HG02678 (cell line): ENCODE results near the gene DNAH2.

Experiments used
- ATAC-seq: cut with Tn5 transposase; IDR thresholded peaks from one replicate; pipeline ENCODE4 v1.9.1; 2021; ENCODE audit warnings: mild to moderate bottlenecking, moderate library complexity; ENCODE audit not compliant: unreplicated experiment

The DNAH2 gene

DNA sequence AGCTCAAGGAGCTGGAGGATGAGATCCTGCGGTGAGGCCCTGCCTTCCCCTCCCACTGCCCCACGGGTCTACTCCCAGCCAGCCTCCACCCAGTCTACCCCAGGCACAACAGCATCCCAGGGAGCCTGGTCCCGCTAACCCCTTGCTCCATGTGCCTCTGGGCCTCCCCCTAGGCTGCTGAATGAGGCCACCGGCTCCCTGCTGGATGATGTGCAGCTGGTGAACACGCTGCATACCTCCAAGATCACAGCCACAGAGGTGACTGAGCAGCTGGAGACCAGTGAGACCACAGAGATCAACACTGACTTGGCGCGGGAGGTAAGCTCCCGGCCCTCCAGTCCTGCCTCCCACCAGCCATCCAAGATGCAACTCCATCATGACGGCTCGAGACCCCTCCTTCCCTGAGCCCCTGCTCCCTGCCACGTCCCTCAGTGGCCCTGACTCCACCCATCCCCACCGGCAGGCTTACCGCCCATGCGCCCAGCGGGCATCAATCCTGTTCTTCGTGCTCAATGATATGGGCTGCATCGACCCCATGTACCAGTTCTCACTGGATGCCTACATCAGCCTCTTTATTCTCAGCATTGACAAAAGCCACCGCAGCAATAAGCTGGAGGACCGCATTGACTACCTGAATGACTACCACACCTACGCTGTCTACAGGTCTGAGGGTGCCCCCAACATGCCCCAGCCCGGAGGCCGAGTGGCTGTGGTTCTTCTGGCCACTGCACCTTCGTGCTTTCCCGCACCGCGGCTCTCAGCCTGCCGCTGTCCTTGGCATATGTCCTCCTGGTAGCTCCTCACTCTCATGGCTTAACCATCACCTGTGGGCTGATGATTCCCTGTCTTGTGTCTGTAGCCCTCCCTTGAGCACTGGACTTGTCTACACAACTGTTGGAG is 101.5 kb downstream of the DNAH2 start:
- no peak for ATAC-seq

DNA sequence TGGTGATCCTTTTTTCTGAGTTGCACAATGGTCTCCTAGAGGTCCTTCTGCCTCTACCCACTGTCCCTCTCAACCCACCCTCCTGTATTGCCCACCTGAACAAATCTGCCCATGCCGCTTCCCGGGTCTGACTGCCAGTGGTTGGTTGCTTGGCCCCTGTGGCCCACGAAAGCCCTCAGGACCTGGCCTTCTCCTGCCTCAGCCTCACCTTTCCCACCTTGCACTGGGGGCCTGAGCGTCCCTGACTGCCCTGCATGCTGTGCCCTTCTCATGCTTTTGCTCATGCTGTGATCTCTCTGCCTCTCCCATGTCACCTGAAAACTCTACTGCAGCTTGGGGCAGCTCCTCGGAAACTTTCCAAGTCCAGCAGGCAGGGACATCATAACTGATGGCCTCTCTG is 102.7 kb downstream of the DNAH2 start:
- ATAC-seq, result no peak

DNA sequence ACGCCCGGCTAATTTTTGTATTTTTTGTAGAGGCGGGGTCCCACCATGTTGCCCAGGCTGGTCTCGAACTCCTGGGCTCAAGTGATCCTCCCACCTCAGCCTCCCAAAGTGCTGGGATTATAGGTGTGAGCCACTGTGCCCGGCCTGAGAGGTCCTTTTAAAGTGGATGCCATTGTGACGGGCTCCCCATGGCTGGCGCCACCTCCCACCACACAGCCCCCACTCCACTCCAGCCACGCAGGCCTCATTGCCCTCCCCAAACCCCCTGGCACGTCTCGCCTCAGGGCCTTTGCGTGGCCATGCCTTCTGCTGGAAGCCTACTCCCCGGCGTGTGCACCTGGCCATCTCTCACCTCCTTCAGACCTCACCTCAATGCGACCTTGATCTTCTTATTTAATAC is 104.6 kb downstream of the DNAH2 start:
- ATAC-seq, result no peak

DNA sequence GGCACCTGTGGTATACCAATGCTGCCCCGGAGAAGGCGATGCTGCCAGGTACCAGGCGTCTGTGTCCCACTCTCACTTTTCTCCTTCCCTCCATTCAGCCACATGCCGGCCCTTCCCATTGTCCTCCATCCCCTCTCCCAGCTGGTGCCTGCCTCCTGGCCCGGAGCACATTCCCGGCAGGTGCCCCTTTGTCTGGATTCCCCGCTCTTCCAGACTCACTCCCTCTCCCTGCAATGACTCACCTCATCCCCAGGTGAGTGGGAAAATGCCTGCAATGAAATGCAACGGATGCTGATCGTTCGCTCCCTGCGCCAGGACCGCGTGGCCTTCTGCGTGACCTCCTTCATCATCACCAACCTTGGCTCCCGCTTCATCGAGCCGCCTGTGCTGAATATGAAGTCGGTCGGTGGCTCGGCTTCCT is 106.0 kb downstream of the DNAH2 start:
- no peak for ATAC-seq

DNA sequence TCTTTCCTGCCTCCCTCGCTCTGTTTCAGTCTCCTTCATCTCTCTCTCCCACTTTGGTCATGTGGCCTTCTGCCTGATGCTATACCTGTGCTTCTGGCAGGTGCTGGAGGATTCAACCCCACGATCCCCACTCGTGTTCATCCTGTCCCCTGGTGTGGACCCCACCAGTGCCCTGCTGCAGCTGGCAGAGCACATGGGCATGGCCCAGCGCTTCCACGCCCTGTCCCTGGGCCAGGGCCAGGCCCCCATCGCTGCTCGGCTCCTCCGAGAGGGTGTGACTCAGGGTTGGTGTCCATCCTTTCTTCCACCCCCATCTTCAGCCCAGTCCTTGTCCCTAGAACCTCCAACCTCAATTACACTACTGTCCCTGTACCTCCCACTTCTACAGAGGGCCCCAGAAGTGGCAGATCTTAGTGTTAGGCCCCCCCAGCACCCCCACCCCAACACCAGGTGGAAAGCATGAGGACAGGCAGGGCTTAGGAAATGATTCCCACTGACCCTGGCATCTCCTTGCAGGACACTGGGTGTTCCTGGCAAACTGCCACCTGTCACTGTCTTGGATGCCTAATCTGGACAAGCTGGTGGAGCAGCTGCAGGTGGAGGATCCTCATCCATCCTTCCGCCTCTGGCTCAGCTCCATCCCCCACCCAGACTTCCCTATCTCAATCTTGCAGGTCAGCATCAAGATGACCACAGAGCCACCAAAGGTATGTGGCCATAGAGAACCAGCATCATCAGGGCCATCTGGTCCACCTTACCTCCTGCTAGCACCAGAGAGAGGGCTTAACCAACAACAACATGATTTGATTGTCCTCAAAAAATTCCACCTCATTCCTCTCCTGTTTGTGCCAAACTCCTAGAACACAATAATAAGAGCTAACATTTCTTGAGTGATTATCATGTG is 106.7 kb downstream of the DNAH2 start:
- ATAC-seq, result no peak

DNA sequence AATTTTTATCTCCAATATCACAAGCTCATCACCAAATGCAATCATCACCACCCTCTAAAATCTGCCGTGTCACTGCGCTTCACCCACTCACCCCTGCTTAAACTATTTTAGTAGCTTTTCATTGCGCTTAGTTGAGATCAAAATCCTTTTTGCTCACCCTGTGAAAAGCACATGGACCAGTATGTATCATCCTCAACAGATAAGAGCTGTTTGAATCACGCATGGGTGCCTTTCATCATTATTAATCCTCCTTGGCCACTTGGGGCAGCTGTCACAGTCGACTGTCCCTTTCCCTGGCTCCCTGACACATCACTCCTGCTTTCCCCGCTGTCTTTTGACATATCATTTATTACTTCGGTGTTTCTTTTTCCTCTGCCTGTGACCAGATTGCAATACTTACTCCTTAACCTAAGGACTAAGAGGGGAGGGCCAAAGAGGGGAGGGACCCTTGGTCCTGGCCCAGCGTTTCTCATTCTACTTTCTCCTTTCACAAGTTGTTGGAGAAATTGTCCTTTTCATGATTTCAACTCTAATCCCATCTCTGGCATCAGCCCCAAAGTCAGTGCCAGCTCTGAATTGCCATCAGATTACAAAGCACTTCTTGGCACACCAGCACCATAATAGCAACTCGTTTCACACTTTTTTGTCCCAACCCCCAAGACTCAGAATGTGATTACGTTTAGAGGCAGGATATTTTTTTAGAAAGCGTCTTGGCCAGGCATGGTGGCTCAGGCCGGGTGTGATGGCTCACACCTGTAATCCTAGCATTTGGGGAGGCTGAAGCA is 107.9 kb downstream of the DNAH2 start:
- ATAC-seq, result no peak

DNA sequence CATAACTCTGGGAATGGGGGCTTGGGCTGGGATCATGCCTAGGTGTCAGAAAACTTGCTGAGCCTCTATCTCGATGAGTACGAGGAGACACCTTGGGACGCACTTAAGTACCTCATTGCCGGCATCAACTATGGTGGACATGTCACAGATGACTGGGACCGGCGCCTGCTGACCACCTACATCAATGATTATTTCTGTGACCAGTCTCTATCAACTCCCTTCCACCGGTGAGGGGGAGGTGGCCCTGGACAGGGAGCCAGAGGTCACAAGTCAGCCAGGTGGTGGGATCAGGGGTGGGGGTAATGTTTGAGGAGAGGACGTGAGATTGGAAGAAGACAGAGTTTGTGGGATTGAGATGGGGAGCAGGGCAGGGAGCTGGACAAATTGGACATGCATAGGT is 113.1 kb downstream of the DNAH2 start:
- no peak for ATAC-seq

DNA sequence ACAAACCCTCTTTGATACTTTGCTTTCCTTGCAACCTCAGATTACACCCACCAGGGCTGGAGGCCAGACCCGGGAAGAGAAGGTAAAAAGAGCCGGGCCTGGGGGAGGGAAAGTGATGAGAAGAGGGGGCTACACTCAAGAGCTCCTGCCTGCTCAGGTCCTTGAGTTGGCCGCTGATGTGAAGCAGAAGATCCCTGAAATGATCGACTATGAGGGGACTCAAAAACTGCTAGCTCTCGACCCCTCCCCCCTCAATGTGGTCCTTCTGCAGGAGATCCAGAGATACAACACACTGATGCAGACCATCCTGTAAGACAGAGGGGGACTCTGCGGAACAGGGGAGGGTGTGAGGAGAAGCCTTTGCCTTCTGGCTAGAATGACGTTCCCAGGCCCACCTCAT is 113.7 kb downstream of the DNAH2 start:
- no peak for ATAC-seq

DNA sequence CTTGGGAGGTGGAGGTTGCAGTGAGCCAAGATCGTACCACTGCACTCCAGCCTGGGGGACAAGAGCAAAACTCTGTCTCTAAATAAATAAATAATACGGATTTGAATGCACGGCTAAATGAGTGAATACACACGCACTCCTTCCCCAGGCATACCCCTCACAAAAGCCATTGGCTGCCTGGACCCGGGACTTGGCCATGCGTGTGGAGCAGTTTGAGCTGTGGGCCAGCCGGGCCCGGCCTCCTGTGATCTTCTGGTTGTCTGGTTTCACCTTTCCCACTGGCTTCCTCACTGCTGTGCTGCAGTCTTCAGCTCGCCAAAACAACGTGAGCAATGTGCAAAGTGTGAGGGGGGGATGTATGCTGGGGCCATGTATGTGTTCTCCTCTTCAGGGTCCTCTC is 114.9 kb downstream of the DNAH2 start:
- no peak for ATAC-seq

DNA sequence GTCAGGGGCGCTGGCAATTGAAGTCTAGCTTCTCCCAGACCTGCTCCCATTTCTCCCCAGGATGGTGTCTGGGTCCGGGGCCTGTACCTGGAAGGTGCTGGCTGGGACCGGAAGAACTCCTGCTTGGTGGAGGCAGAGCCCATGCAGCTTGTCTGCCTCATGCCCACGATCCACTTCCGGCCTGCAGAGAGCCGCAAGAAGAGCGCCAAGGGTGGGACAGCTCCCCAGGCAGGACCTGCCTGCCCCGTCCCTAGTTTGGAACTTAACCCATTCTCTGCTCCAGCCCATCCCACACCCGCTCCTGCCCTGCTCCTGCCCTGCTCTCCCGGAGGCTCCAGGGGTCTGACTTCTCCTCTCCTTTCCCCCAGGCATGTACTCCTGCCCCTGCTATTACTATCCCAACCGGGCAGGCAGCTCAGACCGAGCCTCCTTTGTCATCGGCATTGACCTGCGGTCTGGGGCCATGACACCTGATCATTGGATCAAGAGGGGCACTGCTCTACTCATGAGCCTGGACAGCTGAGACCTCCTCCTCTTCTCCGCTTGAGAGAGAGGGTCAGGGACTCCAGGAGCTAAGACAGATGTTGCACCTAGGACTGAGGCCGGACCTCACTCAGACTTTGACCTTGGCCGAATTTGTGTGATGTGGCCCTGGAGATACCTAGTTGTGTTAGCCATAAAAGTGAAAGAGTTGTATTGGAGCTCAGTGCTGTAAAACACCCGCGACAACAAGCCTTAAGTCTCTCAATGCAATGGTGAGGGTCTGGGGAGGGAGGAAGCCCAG is 115.7 kb downstream of the DNAH2 start:
- no peak for ATAC-seq

DNA sequence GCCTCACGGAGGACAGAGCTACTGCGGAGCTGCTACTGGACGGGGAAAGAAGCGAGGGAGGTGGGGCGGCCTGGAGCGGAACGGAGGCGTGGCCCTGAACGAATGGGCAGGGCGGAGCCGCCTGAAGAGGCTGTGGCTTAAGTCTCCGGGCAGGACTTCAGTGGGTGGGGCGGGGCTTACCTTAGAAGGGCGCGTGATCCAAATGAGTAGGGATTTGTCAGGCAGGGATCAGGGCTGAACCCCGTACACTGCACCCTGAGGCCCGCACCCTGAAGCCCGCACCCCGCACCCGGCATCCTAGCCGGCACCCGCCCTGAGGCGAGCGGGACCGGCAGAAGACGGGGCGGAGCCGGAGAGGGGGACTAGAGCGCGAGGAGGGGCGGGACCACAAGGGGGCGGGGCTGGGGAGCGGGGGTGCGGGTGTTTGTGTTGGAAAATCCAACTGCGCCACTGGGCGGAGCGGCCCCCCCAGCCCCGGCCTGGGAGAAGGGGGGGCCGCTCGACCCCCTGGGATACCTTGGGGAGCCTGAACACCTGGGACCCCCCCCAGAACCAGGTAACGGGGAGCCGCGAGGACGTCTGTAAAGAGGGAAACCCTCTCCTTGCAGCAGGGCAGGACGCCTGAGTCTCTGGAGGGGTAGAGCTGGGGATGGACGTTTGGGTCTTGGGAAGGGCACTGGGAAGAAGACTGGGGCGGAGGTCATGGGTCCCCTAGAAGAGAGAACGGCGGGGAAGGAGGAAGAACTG is 116.4 kb downstream of the DNAH2 start, which contains the start of gene KDM6B:
KDM6B (plus strand) TSS at position 423 of the 747 bp plus-strand sequence. CDS start 11,338 bp downstream, outside the sequence.
- ATAC-seq, result peak; percentile 50

DNA sequence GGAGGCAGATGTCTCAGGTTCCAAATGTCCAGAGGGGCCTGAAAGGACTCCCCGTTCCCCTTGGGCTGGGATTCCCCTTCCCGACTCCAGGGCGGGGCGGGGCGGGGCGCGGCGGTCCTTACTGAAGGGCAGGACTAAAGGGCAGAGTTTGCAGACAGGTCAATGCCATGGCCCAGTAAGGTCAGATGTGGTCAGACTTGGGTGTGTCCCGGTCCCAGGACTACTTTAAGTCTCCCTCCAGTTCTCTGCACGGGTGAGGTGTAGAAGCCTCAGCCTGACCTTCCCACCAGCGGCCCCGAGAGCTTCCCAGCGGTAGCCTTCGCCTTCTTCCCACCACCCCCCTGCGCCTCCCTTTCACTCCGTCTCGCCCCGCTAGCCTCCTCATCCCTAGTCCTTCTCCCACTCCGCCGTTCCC is 117.0 kb downstream of the DNAH2 start:
- no peak for ATAC-seq

DNA sequence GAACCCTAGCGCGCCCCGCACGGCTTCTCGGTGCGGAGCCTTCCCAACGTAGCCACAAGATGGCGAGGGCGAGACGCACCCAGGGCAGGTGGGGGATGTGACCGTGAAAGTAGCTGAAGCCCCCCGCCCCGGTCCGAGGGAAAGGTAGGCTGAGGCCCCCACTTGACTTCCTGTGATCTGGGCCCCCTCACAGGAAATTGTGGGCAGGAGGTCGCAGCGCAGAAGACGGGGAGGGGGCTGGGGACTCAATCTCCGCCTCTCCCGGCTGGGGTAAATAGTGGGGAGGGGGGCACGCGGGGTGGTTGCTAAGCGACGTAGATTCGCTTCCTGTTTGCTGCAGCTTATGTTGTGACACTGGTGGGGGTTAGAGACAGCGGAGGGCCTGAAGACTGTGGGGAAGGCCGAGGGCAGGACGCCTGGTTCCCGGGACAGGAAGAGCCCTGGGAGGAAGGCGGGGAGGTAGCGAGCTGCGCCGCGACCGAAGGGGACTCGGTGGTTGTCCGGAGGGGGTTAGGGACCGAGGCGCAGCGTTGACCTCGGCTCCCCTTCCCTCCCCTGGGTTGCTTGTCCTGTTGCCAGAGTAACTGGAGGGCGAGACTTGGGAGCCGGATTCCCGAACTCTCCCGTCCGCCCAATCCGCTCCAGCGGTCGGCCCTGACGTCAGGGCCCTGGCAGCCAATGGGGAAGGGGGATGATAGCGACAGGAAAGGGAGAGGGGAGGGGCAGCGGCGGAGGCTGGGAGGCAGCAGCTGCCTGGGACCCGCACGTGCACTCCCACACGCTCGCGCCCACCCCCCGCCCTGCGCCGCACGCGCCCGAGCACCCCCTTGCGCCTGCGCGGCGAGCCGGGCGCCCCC is 117.6 kb downstream of the DNAH2 start:
- peak; percentile 54 for ATAC-seq

DNA sequence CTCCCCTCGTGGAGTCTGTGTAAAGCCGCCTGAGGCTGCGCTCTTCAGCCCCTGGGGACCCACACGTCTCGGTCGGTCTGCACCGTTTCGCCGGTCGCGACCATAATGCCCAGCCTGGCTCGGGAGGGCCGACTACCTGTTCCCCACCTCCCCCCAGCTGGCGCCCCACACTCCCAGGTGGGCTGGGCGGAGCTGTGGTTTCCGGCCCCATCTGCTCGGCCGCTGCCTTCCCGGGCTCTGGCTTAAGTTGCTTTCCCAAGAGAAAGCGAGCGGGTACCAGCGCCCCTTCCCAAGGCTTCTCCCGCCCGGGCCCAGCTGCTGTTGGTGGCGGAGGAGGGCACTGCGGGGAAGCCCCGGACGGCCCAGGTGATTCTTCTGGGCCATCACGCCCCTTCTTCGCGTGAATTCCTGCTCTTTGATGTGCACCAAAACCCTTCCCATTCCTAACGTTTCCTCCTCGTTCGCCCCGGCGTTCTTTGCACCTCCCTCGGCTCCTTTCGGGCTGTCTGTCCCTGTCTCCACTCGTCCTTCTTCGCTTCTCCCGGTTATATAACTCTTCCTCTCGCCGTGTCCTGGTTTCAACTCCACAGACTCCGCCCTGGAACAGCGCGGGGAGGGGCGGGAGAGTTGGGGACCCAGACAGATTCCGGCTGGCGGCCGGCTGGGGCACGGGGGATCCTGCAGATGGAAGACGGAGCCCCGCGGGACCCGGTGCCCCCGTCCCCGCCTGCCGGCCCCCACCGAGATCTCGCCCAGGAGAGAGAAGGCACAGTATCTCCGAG is 118.5 kb downstream of the DNAH2 start:
- no peak for ATAC-seq

DNA sequence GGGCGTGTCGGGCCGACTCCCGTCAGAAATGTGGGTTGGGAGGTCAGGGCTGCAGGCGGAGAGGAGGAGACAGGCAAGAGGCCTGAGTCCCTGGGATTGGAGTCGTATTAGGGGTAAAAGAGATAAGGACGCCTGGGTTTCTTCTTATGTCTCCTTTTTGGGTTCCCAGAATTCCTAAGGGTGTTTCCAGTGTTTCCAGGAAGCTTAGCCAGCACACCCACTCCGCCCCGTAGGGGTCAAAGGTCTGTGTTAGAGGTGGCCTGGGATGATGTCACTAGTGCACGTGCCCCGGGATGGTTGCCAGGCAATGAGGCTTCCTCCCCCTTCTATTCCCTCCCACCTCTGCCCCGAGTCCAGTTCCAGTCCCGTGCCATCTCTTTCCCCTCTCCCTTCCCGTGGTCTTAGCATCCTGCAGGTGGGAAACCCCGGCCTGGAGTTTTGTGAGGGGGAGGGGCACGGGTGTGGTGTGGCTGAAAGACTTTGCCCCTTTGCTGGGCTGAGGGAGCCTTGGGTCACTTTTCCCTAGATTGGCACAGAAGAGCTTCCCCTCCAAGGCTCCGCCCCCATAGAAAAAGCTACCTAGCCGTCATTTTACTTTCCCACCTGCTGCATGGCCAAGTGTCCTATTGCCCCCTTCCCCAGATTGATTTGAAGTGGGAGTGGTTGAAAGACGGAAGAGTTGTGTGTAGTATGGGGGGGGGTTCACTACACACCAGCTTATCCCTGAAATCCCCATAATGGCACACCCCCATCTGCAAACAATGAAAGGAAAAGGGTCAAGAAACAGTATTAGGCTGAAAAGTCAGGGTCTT is 119.3 kb downstream of the DNAH2 start:
- no peak for ATAC-seq

DNA sequence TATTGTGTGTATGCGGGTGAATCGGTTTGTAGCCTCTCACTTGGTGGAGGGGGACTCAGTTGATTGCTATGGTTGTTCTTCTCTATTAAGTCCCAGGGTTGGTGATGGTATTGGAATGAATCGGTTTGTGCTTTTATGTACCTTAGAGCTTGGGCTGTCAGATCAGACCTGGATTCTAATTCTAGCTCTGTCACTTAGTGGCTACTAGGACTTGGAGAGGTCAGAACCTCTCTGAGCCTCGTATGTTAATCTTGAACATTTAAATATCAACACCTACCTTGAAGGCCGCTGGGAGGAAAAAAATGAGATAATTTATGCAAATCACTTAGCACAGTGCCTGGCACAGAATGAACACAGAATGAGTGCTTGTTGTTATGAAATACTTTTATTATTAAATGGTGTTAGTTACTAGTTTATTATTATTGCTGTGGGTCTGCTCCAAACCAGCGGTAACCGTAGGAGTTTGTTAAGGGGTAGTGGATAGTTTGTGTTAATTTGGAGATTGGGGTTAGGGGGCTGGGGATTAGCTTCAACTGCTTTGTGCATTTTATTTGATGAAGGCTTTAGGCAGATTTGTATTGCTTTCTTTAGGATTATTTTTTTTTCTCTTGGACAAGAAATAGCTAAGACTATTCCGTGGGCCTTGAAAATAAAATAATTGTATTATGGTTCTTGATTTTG is 120.0 kb downstream of the DNAH2 start:
- no peak for ATAC-seq
